NT2/D1 (cell line): Measurements from ENCODE around the gene PLXNA1.

ENCODE experiments used
- YY1 ChIP-seq: IDR thresholded peaks from 2 replicates; pipeline ENCODE4 v1.6.1; 2011; ENCODE audit not compliant: insufficient read length, insufficient read depth
- ZNF274 ChIP-seq: IDR thresholded peaks from 2 replicates; pipeline ENCODE4 v1.6.1; 2011; ENCODE audit warnings: mild to moderate bottlenecking, low read depth, low read length

DNA sequence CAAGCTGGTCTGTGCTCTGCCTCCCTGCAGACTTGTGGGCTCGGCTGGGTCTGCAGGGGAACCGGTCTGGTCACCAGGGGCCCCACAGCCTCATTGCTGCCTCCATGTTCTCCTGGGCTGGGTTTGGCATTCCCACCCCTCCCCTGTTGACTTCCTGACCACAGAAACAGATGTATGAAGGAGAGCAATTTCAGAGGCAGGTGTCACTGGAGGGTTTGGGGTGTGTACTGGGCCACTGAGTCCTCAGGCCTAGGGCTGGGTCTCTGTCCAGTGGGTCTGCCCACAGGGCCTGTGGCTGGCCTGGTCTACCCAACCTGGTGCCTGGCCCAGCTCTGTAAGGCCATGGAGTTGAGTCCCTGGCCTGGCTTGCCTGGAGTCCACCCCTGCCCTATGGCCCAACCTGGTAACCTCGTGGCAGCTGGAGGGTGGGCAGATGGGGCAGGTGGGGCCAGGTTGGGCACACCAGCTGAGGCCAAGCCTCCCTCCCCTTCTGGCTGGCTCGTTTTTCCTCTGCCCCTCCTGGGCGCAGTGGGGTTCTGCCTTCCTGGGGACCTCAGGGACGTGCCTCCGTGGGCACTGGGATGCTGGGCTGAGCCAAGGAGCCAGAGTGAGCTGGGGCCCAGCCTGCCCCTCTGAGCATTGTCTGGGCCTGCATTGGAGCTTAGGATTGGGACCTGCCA is 20.8 kb downstream of the PLXNA1 start:
- TF ChIP-seq YY1 (no peak), ZNF274 (no peak)
